Aorta (tissue), 5 donors: Measurements from ENCODE around the gene MEAK7. TPM values are rescaled to one million over a fixed set of nuclear protein-coding genes. Genes with fewer than 3 reads are reported as not detected.
A peak's percentile ranks its signal among the peaks of the same experiment; 100 is the strongest.

Experiments
- ATAC-seq: fragments of 200-7000 bp; cut with Tn5 transposase; one replicate; pipeline ENCODE4 v1.9.1; 2022; ENCODE audit warnings: moderate library complexity; ENCODE audit not compliant: low FRiP score
- DNase-seq, 2 donors: peaks; one replicate each; pipeline ENCODE4 v3.0.0-alpha.2; 2020
- H3K27ac ChIP-seq, 2 donors: one replicate each; pipeline ENCODE4 v1.5.1; 2013; ENCODE audit warnings: low read length in 2 of 2, mild to moderate bottlenecking in 2 of 2, moderate library complexity in 2 of 2, control low read depth in 1 of 2, inconsistent platforms in 1 of 2, low read depth in 1 of 2
- H3K27me3 ChIP-seq, 2 donors: one replicate each; pipeline ENCODE4 v1.6.1; 2013; ENCODE audit warnings: control low read depth in 1 of 2, low read length in 1 of 2, mild to moderate bottlenecking in 1 of 2, moderate library complexity in 1 of 2; ENCODE audit not compliant: insufficient read depth in 2 of 2, control insufficient read depth in 1 of 2
- H3K36me3 ChIP-seq, 2 donors: one replicate each; pipeline ENCODE4 v1.6.1; 2013; ENCODE audit warnings: control low read depth in 1 of 2, low read length in 1 of 2, mild to moderate bottlenecking in 1 of 2; ENCODE audit not compliant: insufficient read depth in 2 of 2, control insufficient read depth in 1 of 2
- H3K4me1 ChIP-seq, 2 donors: one replicate each; pipeline ENCODE4 v1.6.1; 2013; ENCODE audit warnings: low read length in 2 of 2, control low read depth in 1 of 2, mild to moderate bottlenecking in 1 of 2, moderate library complexity in 1 of 2; ENCODE audit not compliant: insufficient read depth in 2 of 2, control insufficient read depth in 1 of 2
- H3K4me3 ChIP-seq, 2 donors: one replicate each; pipeline ENCODE4 v1.5.1; 2013; ENCODE audit warnings: low read length in 2 of 2, control low read depth in 1 of 2, mild to moderate bottlenecking in 1 of 2
- H3K9me3 ChIP-seq: one replicate; pipeline ENCODE4 v1.6.1; 2013; ENCODE audit warnings: mild to moderate bottlenecking, low read length; ENCODE audit not compliant: control insufficient read depth
- WGBS, 2 donors: extraction: QIAGEN DNeasy Blood & Tissue Kit; methylation state at CpG; one replicate each; pipeline ENCODE4 v1.1.7; 2013; 5-methylcytosine and 5-hydroxymethylcytosine counted together
- intact Hi-C, 2 donors: fragments of 100-400 bp; cut with DNase I; formaldehyde crosslinking; loops; one replicate each; pipeline versions ENCODE4 v1.14.2 to v1.15.0; 2022
- polyA plus RNA-seq, 2 donors: library from polyadenylated mRNA; stranded (reverse); fragments of 200-250 nt; gene quantifications; one replicate each; pipeline ENCODE4 v1.2.3, GENCODE V29; 2013
- total RNA-seq, 2 donors: library from RNA; stranded (reverse); fragmentation: NEBNext Ultra II Directional; extraction: Animal tissue kit (Norgen Biotek cat#: 25700); gene quantifications; one replicate each; pipeline ENCODE4 v1.2.1, GENCODE V29; 2021
- donor health status: healthy with polysubstance abuse.
- donor health status: Bipolar disorder and iron deficiency.
- donor health status: DM: no; HTN: no; CAD: no.
- donor health status: DM: no; HTN: no; CAD: no.
- donor health status: DM: yes; HTN: yes; CAD: no.

MEAK7 gene
- total and polyA plus RNA-seq, 4 donors, result 3.4 to 23.9 (median 11.6) TPM

DNA sequence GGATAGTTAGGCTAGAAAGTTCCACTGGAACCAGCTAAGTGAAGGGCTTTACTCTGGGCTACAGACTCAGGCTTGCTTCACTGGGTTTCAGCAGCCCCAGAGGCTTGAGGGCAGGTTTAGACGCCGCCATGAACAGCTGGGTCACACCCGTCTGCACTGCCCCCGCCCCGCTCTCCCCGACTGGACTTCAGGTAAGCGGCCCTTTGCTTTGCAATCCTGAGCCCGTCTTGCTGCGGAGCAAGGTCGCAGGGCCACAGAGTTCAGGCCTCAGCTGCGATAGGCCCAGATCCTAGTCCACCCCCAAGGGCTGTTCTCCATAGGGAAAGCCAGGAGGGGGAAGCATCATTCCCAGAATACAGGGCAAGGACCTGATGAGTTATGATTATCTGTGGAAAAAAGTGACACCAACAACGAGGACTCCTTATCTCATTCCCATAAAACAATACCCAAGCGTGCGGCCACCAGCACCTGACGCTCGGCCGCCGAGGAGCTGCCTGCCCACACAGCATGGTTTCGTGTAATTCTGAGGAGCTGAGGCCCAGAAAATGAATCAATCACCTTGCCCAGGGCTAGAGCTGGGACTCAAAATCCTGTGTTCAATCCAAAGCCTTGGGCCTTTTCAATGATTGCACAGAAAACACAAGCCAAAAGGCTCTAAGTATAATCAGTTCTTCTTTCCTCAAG lies 20.4 kb downstream of the MEAK7 start:
- intact Hi-C loops, result loop anchor here (2.0 to 5.0 kb wide), 2 partner anchors 207 kb away; no protein-coding TSS in a partner anchor
- peak in 1 of 2 donors; percentile 65 for DNase-seq
- H3K36me3 ChIP-seq, result peaks cover 0 to 2% of the 10 kb centered on the region in 2 donors

DNA sequence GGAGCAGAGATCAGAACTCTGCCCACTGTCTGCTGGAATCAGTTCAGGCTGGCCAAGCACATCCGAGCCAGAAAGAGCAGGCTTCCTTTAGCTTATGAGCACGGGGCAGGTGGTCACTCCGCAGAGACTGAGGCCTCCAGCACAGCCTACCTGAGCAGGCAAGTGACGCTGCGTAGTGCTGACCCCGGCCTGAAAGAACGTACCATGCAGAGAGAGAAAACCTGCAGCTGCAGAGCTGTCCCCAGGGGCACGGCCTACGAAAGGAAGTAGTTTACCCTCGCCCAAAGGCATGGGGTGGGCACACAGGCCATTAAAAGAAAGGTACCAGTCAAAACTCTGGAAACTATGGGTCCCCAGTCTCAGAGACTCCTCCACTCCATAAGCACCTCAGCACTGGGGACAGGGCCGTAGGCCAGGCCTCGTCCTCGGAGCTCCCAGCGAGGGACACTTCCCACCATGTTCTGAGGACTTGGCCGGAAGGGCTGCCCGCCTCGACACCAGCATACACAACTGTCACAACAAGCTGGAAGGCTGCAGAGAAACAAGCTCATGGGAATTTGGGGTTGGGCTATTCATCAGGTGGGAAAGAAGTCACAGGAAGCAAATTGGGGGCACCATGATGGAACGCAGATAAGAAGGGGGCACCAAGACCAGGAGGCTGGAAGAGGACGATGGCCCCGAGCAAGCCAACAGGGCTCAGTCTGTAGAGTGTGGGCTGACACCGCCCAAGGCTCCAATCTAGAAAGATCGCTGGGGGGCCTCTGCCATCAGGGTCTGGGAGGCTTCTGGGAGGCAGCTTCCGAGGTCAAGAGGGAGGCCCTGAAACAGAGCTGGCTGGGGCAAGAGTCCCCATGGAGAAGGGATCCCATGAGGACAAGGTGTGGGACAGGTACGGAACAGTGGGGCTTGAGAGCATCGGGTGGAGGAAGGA lies 21.2 kb downstream of the MEAK7 start:
- DNase-seq, result peak in 1 of 2 donors; percentile 64
- Histone ChIP-seq H3K9me3 (no peaks in the 10 kb centered on the region), H3K27ac (no peak overlapping the region), H3K27me3 (no peaks in the 10 kb centered on the region), H3K4me3 (no peak overlapping the region), H3K36me3 (peaks cover 0 to 2% of the 10 kb centered on the region in 2 donors), H3K4me1 (no peaks in the 10 kb centered on the region)
- intact Hi-C loops, result loop anchor here in 1 of 2 donors (5.0 kb wide), 1 partner anchor 206 kb away; no protein-coding TSS in a partner anchor
- ATAC-seq, result no peak
- WGBS, 2 donors, result 92 to 93% methylated on average over 25 of the region's 25 CpGs

More for the DNA sequence above, 20.4 kb downstream of the MEAK7 start:
- WGBS, 2 donors, result 91 to 95% methylated on average over 19 of the region's 19 CpGs
- no peaks in the 10 kb centered on the region for H3K27me3 ChIP-seq
- ATAC-seq, result no peak
- no peak overlapping the region for H3K4me3 ChIP-seq
- H3K4me1 ChIP-seq, result no peaks in the 10 kb centered on the region
- no peaks in the 10 kb centered on the region for H3K9me3 ChIP-seq
- H3K27ac ChIP-seq, result no peak overlapping the region

GRCh38 chr16:84482001-84482891 lies 22.2 kb downstream of the MEAK7 start:
- no peak overlapping the region for H3K4me3 ChIP-seq
- H3K4me1 ChIP-seq, result no peaks in the 10 kb centered on the region
- DNase-seq, result peak in 1 of 2 donors; percentile 63
- no peaks in the 10 kb centered on the region for H3K27me3 ChIP-seq
- H3K27ac ChIP-seq, result no peak overlapping the region
- H3K36me3 ChIP-seq, result peaks cover 0 to 2% of the 10 kb centered on the region in 2 donors
- no peak for ATAC-seq
- WGBS, 2 donors, result 86 to 88% methylated on average over 31 to 33 of the region's 33 CpGs
- no peaks in the 10 kb centered on the region for H3K9me3 ChIP-seq
- intact Hi-C loops, result loop anchor here in 1 of 2 donors (5.0 kb wide), 1 partner anchor 205 kb away; no protein-coding TSS in a partner anchor

DNA sequence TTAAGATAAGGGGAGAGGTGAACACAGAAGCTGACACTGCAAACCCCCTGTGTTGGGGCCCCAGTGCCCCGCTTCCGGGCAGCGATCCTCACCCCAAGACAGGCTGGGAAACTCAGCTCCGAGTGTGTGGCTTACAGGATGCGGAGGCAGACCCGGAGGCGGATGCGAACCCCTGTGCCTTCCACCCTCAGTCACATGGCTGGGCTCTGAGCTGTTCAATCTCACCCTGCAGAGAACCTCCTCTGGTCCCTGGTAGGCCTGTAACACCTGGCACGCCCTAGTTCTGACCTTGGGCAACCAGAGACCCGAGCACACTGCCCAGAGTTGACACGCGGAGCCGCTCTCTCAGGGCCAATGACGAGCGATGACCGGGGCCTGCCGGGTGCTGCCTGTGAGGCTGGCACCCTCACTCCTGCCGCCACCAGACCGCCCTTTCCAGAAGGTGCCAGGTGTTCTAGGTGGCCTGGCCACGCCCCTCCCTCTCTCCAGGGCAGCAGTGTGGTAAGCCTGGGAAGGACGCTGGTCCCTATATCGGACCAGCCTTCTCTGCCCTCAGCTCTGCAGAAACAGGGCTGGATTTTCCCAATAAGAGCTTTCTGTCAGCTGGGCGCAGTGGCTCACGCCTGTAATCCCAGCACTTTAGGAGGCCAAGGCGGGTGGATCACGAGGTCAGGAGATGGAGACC lies 23.3 kb downstream of the MEAK7 start:
- Histone ChIP-seq H3K9me3 (no peaks in the 10 kb centered on the region), H3K36me3 (peaks cover 0 to 2% of the 10 kb centered on the region in 2 donors), H3K4me3 (no peak overlapping the region), H3K4me1 (no peaks in the 10 kb centered on the region), H3K27me3 (no peaks in the 10 kb centered on the region), H3K27ac (no peak overlapping the region)
- 92 to 94% methylated on average over 26 of the region's 26 CpGs for whole genome bisulfite sequencing, 2 donors
- peak in 1 of 2 donors; percentile 71 for DNase-seq
- no peak for ATAC-seq
- intact Hi-C loops, result loop anchor here in 1 of 2 donors (5.0 kb wide), 1 partner anchor 204 kb away; no protein-coding TSS in a partner anchor

GRCh38 chr16:84479716-84480450 lies 24.6 kb downstream of the MEAK7 start:
- DNase-seq (peak in 1 of 2 donors; percentile 60), ATAC-seq (no peak)
- Histone ChIP-seq H3K4me3 (no peak overlapping the region), H3K27ac (no peak overlapping the region), H3K9me3 (no peaks in the 10 kb centered on the region), H3K4me1 (no peaks in the 10 kb centered on the region), H3K27me3 (no peaks in the 10 kb centered on the region), H3K36me3 (peaks cover 0 to 2% of the 10 kb centered on the region in 2 donors)
- intact Hi-C loops, result loop anchor here in 1 of 2 donors (5.0 kb wide), 1 partner anchor 203 kb away; no protein-coding TSS in a partner anchor
- 95 to 96% methylated on average over 16 of the region's 16 CpGs for WGBS, 2 donors

DNA sequence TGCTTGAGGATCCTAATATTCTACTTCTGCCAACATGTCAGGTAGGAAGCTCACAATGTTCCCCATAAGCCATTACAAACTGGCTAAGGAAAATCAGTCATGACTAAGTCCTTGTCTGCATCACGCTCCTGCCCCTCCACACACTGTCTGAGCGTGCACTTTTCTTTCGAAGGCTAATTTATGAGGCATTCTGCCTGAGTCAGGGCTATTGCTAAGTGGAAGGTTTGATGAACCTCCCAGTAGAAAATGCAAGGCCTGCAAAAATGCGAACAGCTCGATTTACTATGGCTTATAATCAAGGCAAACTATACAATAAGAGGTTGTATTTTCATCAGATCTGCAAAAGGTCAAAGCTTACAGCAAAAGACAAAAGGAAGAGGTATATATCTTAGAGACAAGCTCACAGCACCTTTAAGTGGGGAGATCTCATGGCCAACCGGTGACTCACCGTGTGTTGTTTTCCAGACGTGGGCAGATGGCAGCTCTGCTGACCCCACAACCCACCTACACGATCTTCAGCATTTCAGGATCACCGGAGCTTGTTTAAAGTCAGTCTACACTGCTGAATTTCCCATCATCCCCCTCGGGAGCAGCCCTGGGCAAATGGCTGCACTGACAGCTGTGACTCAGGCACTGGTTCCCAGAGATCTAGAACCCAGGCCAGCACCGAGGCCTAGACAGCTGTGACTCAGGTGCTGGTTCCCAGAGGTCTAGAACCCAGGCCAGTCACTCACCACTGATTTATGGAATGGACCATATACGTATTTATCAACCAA lies 26.1 kb downstream of the MEAK7 start:
- intact Hi-C loops, result no loop called here
- H3K36me3 ChIP-seq, result peaks cover 0 to 2% of the 10 kb centered on the region in 2 donors

DNA sequence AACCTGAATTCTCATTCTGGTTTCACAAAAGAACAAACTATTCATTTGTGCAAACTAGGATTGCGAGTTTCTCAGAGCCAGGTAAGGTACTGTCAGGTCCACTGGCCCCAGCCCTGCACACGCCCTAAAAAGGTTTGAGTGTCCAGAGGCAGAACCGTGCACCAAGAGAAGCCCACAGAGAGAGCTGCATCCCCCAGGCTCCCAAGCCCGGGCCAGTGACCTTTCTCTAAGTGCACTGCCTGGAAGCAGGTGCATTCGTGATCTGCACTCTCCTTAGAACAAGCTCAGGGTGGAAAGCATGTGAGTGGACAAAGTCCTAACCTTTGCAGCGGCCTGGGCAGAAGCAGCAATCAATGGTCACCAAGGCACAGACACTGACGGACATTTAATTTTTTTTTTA lies 26.8 kb downstream of the MEAK7 start:
- H3K27ac ChIP-seq, result no peak overlapping the region
- H3K4me3 ChIP-seq, result no peak overlapping the region
- no peak for DNase-seq
- intact Hi-C loops, result no loop called here
- no peaks in the 10 kb centered on the region for H3K9me3 ChIP-seq
- no peak for ATAC-seq
- 77% methylated on average over 7 of the region's 7 CpGs for WGBS, 2 donors
- no peaks in the 10 kb centered on the region for H3K4me1 ChIP-seq
- no peaks in the 10 kb centered on the region for H3K27me3 ChIP-seq
- peaks cover 0 to 2% of the 10 kb centered on the region in 2 donors for H3K36me3 ChIP-seq

More for the DNA sequence above, 26.1 kb downstream of the MEAK7 start:
- Histone ChIP-seq H3K9me3 (no peaks in the 10 kb centered on the region), H3K4me1 (no peaks in the 10 kb centered on the region), H3K27me3 (no peaks in the 10 kb centered on the region), H3K27ac (no peak overlapping the region), H3K4me3 (no peak overlapping the region)
- no peak for ATAC-seq
- DNase-seq, result peak in 1 of 2 donors; percentile 51
- WGBS, 2 donors, result 81 to 82% methylated on average over 13 of the region's 13 CpGs
